Retina (tissue), 1 donor: ENCODE results near the gene TPD52L2.

ENCODE experiments used
- DNase-seq: peaks from one replicate; pipeline ENCODE4 v3.0.0-alpha.2; 2016

TPD52L2 gene

GRCh38 chr20:63935447-63935846 lies 70.4 kb downstream of the TPD52L2 start:
- DNase-seq, result no peak

- DNase-seq, result no peak
These were observed 72.5 kb downstream of the TPD52L2 start for GRCh38 chr20:63937596-63937995.

GRCh38 chr20:63939061-63939935 lies 74.2 kb downstream of the TPD52L2 start:
- no peak for DNase-seq

GRCh38 chr20:63940071-63940471 lies 75.0 kb downstream of the TPD52L2 start:
- DNase-seq, result no peak

- no peak for DNase-seq
These were observed 75.6 kb downstream of the TPD52L2 start for GRCh38 chr20:63940472-63941266.
